Memory B cell (primary cell): ENCODE results near the gene KDM8.

Experiments
- ATAC-seq: fragments of 150-1000 bp; cut with Tn5 transposase; 2 replicates; pipeline ENCODE4 v1.10.0; 2021; ENCODE audit warnings: low read depth, mild to moderate bottlenecking, moderate library complexity
- DNase-seq, 2 donors: peaks; one replicate each; pipeline ENCODE4 v3.0.0; 2022; ENCODE audit warnings: low spot score in 2 of 2
- H3K27ac Mint-ChIP-seq: one replicate; pipeline ENCODE4 v1.8.0; 2022; ENCODE audit warnings: mild to moderate bottlenecking, moderate library complexity, mixed read lengths
- H3K27me3 Mint-ChIP-seq: one replicate; pipeline ENCODE4 v1.8.0; 2022; ENCODE audit warnings: mixed read lengths
- H3K36me3 Mint-ChIP-seq: one replicate; pipeline ENCODE4 v1.8.0; 2022; ENCODE audit warnings: mild to moderate bottlenecking, mixed read lengths
- H3K4me1 Mint-ChIP-seq: one replicate; pipeline ENCODE4 v1.8.0; 2022; ENCODE audit warnings: mixed read lengths
- H3K4me3 Mint-ChIP-seq: one replicate; pipeline ENCODE4 v1.8.0; 2022; ENCODE audit warnings: mild to moderate bottlenecking, moderate library complexity, mixed read lengths
- H3K9me3 Mint-ChIP-seq: one replicate; pipeline ENCODE4 v1.8.0; 2022; ENCODE audit warnings: mixed read lengths

KDM8 gene

GRCh38 chr16:27203507-27204311 is at the start of gene KDM8:
Gene KDM8, plus strand, starts transcription at chr16:27203526. Its CDS starts 6,598 bp downstream, at chr16:27210124.
- H3K27ac Mint-ChIP-seq, result peak within 1 kb of the TSS; percentile 97
- H3K4me1 Mint-ChIP-seq, result peaks cover 25% of the 10 kb centered on the region
- H3K4me3 Mint-ChIP-seq, result peak within 1 kb of the TSS; percentile 93
- no peaks in the 10 kb centered on the region for H3K27me3 Mint-ChIP-seq
- peaks cover 1% of the 10 kb centered on the region for H3K36me3 Mint-ChIP-seq
- peaks cover 2% of the 10 kb centered on the region for H3K9me3 Mint-ChIP-seq
- ATAC-seq (peak; percentile 84), DNase-seq (peak; percentile 97 to 98)

GRCh38 chr16:27154705-27155521 is 48.4 kb upstream of the KDM8 start:
- no peaks in the 10 kb centered on the region for H3K36me3 Mint-ChIP-seq
- peaks cover 4% of the 10 kb centered on the region for H3K9me3 Mint-ChIP-seq
- peaks cover 3% of the 10 kb centered on the region for H3K4me1 Mint-ChIP-seq
- no peak overlapping the region for H3K4me3 Mint-ChIP-seq
- H3K27ac Mint-ChIP-seq, result no peak overlapping the region
- ATAC-seq (peak; percentile 73), DNase-seq (peak; percentile 61 to 72)
- H3K27me3 Mint-ChIP-seq, result peaks cover 2% of the 10 kb centered on the region

GRCh38 chr16:27156579-27156978 is 46.7 kb upstream of the KDM8 start:
- peaks cover 2% of the 10 kb centered on the region for H3K27me3 Mint-ChIP-seq
- peaks cover 3% of the 10 kb centered on the region for H3K4me1 Mint-ChIP-seq
- ATAC-seq, result no peak
- H3K36me3 Mint-ChIP-seq, result no peaks in the 10 kb centered on the region
- H3K4me3 Mint-ChIP-seq, result no peak overlapping the region
- H3K9me3 Mint-ChIP-seq, result peaks cover 4% of the 10 kb centered on the region
- no peak overlapping the region for H3K27ac Mint-ChIP-seq
- no peak for DNase-seq

- no peak for ATAC-seq
- no peak for DNase-seq
- peaks cover 8% of the 10 kb centered on the region for H3K9me3 Mint-ChIP-seq
- H3K27me3 Mint-ChIP-seq, result no peaks in the 10 kb centered on the region
- H3K4me3 Mint-ChIP-seq, result no peak overlapping the region
- no peak overlapping the region for H3K27ac Mint-ChIP-seq
- peaks cover 5% of the 10 kb centered on the region for H3K36me3 Mint-ChIP-seq
- H3K4me1 Mint-ChIP-seq, result no peaks in the 10 kb centered on the region
Observed at GRCh38 chr16:27161398-27161797, 41.9 kb upstream of the KDM8 start.

- Mint-ChIP-seq H3K36me3 (peaks cover 5% of the 10 kb centered on the region), H3K9me3 (peaks cover 5% of the 10 kb centered on the region), H3K4me3 (no peak overlapping the region), H3K4me1 (peaks cover 4% of the 10 kb centered on the region), H3K27ac (no peak overlapping the region), H3K27me3 (peaks cover 4% of the 10 kb centered on the region)
- DNase-seq (no peak), ATAC-seq (no peak)
Observed at GRCh38 chr16:27164352-27164751, 39.0 kb upstream of the KDM8 start.

GRCh38 chr16:27165576-27165975 is 37.8 kb upstream of the KDM8 start:
- H3K36me3 Mint-ChIP-seq, result peaks cover 5% of the 10 kb centered on the region

GRCh38 chr16:27168790-27169189 is 34.5 kb upstream of the KDM8 start:
- H3K27me3 Mint-ChIP-seq, result peaks cover 4% of the 10 kb centered on the region
- H3K27ac Mint-ChIP-seq, result no peak overlapping the region
- H3K4me3 Mint-ChIP-seq, result no peak overlapping the region
- H3K4me1 Mint-ChIP-seq, result peaks cover 10% of the 10 kb centered on the region
- H3K9me3 Mint-ChIP-seq, result peaks cover 4% of the 10 kb centered on the region
- DNase-seq (no peak), ATAC-seq (no peak)
- peaks cover 3% of the 10 kb centered on the region for H3K36me3 Mint-ChIP-seq

More at GRCh38 chr16:27165576-27165975, 37.8 kb upstream of the KDM8 start:
- ATAC-seq (no peak), DNase-seq (no peak)
- Mint-ChIP-seq H3K4me3 (no peak overlapping the region), H3K27me3 (peaks cover 4% of the 10 kb centered on the region), H3K9me3 (peaks cover 5% of the 10 kb centered on the region), H3K27ac (no peak overlapping the region), H3K4me1 (peaks cover 4% of the 10 kb centered on the region)

- no peak for DNase-seq
- H3K27ac Mint-ChIP-seq, result no peak overlapping the region
- no peak for ATAC-seq
- H3K4me1 Mint-ChIP-seq, result peaks cover 16% of the 10 kb centered on the region
- H3K36me3 Mint-ChIP-seq, result peaks cover 3% of the 10 kb centered on the region
- peaks cover 4% of the 10 kb centered on the region for H3K27me3 Mint-ChIP-seq
- no peak overlapping the region for H3K4me3 Mint-ChIP-seq
- H3K9me3 Mint-ChIP-seq, result peaks cover 4% of the 10 kb centered on the region
Observed at GRCh38 chr16:27169511-27170071, 33.7 kb upstream of the KDM8 start.

GRCh38 chr16:27171584-27171983 is 31.7 kb upstream of the KDM8 start:
- DNase-seq, result no peak
- Mint-ChIP-seq H3K4me3 (no peak overlapping the region), H3K27ac (no peak overlapping the region), H3K27me3 (peaks cover 4% of the 10 kb centered on the region), H3K9me3 (peaks cover 4% of the 10 kb centered on the region), H3K36me3 (peaks cover 3% of the 10 kb centered on the region), H3K4me1 (peaks cover 21% of the 10 kb centered on the region)
- ATAC-seq, result no peak

GRCh38 chr16:27174007-27174406 is 29.3 kb upstream of the KDM8 start:
- DNase-seq (peak in 1 of 2 donors; percentile 24), ATAC-seq (peak; percentile 93)
- Mint-ChIP-seq H3K36me3 (peaks cover 3% of the 10 kb centered on the region), H3K4me3 (peak overlapping the region; percentile 32), H3K27me3 (no peaks in the 10 kb centered on the region), H3K9me3 (peaks cover 3% of the 10 kb centered on the region), H3K27ac (peak overlapping the region; percentile 72), H3K4me1 (peaks cover 18% of the 10 kb centered on the region)

- no peak for ATAC-seq
- Mint-ChIP-seq H3K27ac (no peak overlapping the region), H3K4me3 (no peak overlapping the region)
Observed at GRCh38 chr16:27174798-27175197, 28.5 kb upstream of the KDM8 start.

GRCh38 chr16:27175888-27176287 is 27.4 kb upstream of the KDM8 start:
- DNase-seq, result no peak
- Mint-ChIP-seq H3K36me3 (peaks cover 3% of the 10 kb centered on the region), H3K9me3 (peaks cover 3% of the 10 kb centered on the region), H3K4me1 (peaks cover 22% of the 10 kb centered on the region), H3K27ac (no peak overlapping the region), H3K27me3 (no peaks in the 10 kb centered on the region), H3K4me3 (no peak overlapping the region)
- no peak for ATAC-seq

More at GRCh38 chr16:27174798-27175197, 28.5 kb upstream of the KDM8 start:
- Mint-ChIP-seq H3K27me3 (no peaks in the 10 kb centered on the region), H3K9me3 (peaks cover 3% of the 10 kb centered on the region), H3K36me3 (peaks cover 3% of the 10 kb centered on the region), H3K4me1 (peaks cover 22% of the 10 kb centered on the region)
- no peak for DNase-seq

- Mint-ChIP-seq H3K27ac (no peak overlapping the region), H3K4me3 (no peak overlapping the region)
- DNase-seq, result no peak
Observed at GRCh38 chr16:27177031-27177774, 26.1 kb upstream of the KDM8 start.

More at GRCh38 chr16:27177031-27177774, 26.1 kb upstream of the KDM8 start:
- peaks cover 19% of the 10 kb centered on the region for H3K4me1 Mint-ChIP-seq
- H3K36me3 Mint-ChIP-seq, result no peaks in the 10 kb centered on the region
- H3K27me3 Mint-ChIP-seq, result peaks cover 1% of the 10 kb centered on the region
- no peaks in the 10 kb centered on the region for H3K9me3 Mint-ChIP-seq
- ATAC-seq, result no peak
